GM15510 (cell line): ENCODE data around the gene PIK3C2B.

Source experiments
- POLR2A ChIP-seq: IDR thresholded peaks from 3 replicates; pipeline ENCODE4 v1.6.1; 2011; ENCODE audit warnings: borderline replicate concordance; ENCODE audit not compliant: insufficient read length; ENCODE audit errors: extremely low read depth

The PIK3C2B gene

DNA sequence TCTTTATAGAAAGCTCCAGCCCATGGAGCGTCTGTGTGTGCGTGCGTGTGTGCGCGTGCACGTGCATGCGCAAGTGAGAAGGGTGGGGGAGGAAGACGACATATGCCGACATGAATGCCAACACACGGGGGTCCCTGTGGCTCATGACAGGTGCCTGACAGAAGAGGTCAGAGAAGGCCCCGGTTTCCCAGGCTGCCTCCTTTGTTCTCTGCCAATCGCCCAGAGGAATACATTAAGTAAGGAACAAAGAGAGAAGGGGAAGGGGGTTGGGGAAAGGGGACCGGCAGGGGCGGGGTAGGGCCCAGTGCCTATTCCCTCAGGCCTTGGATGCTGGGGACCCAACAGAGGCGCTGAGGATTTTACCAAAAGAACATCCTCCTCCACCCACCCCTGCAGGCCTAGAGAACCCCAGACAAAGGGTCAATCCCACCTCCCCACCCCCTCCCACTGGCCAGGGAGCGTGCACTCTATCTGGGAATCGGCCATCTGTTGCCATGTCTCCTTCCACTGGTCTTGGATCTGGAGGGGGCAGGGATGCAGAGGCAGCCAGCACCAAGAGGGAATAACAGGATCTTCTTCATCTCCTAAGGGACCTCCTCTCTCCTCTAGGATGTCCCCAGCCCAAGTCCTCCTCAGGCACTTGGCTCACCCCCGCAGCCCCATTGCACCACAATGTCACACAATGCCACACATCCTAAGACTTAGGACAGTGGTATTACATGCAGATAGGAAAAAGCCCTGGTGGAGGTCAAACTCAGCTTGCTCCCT, 39.4 kb downstream of the PIK3C2B start:
- TF ChIP-seq POLR2A: no peak

GRCh38 chr1:204454476-204454875, 40.1 kb downstream of the PIK3C2B start:
- no peak for TF ChIP-seq POLR2A

DNA sequence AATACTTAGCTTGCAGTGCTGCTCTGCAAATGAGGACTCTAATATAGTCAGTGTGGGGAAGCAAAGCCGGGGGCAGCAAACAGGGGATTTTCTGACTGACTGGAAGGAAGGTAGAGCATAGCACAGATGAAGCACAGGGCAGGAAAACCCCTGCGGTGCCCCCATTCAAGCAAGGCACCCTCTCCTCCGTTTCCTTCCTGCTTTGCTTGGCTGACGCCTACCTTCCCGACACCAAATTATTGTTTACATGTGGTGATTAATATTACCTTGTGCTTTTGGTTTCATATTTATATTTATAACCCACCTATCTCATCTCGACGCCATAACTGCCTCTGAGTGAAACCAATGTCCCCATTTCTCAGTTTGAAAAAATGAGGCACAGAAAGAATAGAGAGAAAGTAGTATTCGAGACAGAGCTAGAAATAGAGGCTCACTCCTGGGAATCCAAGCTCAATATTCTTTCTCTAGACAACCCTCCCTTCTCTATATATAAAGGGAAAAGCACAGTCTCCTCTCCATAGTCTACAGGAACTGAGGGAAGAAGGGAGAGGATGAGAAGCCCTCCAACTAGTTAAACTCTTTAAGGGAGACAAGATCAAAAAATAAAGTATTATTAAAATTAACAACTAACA, 41.3 kb downstream of the PIK3C2B start:
- no peak for TF ChIP-seq POLR2A

DNA sequence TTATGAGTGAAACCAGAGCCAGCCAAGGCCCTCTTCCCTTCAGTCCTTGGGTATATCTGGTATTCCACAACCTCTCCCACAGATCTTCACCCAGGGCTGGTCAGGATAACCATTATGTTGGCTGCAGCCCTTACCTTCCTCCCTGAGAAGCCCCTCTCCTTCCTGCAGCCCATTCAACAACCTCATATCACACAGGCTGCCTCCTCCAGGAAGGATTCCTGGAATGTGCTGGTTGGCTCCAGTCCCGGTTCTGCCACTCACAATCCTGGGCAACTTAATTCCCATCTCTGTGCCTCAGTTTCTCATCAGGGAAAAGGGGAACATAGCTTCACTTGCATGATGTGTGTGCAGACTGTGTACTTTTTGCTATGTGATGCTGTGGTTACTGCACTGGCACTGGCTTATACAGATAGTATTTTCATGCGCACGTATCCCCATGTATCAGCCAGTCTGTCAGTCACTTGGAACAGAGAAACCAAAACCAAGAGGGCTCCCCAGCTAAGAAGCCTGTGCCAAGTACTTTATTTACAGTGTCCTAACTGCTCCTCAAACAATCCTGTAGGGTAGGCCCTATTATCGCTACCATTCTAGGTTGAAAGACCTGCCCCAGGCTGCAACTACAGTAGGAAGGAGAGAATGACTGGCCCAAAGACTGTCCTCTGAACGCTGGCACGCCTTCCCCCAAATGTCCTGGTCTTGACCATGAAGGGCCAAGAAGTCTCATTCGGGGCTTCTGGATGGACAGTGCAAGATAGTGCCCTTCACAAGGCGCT, 43.1 kb downstream of the PIK3C2B start:
- no peak for TF ChIP-seq POLR2A

- TF ChIP-seq POLR2A: no peak
Observed at GRCh38 chr1:204450461-204451257, 43.9 kb downstream of the PIK3C2B start.

GRCh38 chr1:204449678-204450280, 44.8 kb downstream of the PIK3C2B start:
- no peak for TF ChIP-seq POLR2A

DNA sequence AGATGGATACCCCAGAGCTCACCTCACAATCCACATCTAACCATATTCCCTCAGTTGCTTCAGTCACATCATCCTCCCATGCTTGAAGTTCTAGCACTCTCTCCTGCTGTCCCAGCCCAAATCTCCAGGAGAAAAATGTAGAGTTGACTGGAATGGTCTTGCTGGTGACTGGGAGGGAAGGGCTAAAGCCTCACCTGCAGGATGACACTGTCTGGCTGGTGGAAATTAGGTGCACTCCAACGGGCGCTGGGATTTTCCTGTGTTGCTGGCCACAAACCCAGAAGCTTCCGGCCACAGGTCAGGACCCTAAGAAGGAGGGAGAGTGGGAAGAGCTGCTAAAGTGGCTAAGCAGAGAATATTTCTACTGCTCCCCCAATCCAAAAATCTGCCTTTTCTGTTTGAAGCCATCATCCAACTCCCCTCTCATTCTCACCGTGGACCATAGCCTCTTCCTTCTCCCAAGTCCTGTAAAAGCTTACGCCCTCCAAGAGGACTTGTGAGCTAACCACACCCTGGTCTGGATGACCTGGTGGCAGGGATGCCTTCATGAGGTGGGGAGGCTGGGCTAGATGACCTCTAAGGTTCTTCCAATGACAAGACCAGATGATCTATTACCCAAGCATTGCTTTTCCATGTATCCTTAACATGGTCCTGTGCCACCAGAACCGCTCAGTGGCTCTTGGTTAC, 45.5 kb downstream of the PIK3C2B start:
- no peak for TF ChIP-seq POLR2A

DNA sequence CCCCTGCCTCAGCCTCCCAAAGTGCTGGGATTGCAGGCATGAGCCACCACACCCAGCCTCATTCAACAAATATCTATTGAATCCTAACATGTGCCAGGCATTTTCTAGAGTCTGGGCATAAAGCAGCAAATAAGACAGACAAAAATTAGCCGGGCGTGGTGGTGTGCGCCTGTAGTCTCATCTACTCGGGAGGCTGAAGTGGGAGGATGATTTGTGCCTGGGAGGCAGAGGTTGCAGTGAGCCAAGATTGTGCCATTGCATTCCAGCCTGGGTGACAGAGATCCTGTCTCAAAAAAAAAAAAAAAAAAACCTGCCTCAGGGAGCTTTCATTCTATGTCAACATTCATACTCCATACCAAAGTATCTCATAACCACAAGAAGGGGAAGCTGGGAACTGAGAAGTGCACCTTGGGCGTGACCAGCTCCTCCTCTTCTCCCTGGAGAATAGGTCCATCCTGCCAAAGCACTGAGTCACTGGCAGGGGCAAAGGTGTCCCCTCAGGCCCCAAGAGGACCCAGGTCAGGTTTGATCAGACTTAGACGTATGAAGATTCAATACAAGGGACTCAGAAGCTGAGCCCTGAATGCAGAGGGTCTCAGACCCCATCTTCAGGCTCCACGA, 46.2 kb downstream of the PIK3C2B start:
- no peak for TF ChIP-seq POLR2A

GRCh38 chr1:204447736-204448135, 46.9 kb downstream of the PIK3C2B start:
- TF ChIP-seq POLR2A: no peak

GRCh38 chr1:204447190-204447589, 47.4 kb downstream of the PIK3C2B start:
- TF ChIP-seq POLR2A: no peak

- TF ChIP-seq POLR2A: no peak
Observed at GRCh38 chr1:204446413-204447111, 48.0 kb downstream of the PIK3C2B start.

DNA sequence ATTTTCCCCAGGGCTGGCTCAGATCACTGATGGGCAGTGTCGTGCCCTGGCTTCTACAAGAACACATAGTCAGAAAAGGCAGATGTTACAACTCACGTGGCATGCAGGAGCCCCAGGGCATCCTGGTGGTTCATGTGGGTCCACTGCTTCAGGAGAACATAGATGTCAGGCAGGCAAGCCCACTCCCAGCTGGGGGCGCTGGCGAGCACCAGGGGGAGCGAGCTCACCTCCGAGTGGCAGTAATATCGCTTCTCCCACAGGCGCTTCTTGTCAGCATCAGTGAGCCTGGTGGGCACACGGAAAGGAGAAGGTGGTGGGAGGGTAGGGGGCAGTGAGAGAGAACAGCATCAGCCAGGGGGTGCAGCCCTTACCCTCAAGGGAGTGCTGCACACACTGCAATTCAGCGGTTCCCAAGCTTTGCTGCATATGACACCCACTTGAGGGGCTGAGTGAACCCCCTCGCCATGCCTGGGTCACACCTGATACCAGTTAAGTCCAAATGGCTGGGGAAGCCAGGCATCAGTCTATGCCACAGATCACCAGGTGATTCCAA, 48.7 kb downstream of the PIK3C2B start:
- no peak for TF ChIP-seq POLR2A
